ENCODE measurements around the gene SPHKAP.

GRCh38 chr2:228227466-228227865 lies 46.0 kb upstream of the SPHKAP start:
- TF ChIP-seq CTCF (IDR thresholded peaks at IDR 0.05) (no peak), POLR2A (IDR thresholded peaks at IDR 0.05) (no peak), EP300 (IDR thresholded peaks at IDR 0.05) (no peak)
